D721Med (cell line): ENCODE results near the gene ATP2C1.

Source experiments
- DNase-seq: peaks from one replicate; pipeline ENCODE4 v3.0.0; 2011; ENCODE audit warnings: low spot score; ENCODE audit not compliant: insufficient read length
- FAIRE-seq: peaks from 2 replicates; lab custom pipeline; 2011; peaks lifted over from hg19 to GRCh38; lab: Jason Lieb, UNC
- TF ChIP-seq, protein P1 (sequence below): IDR thresholded peaks from 2 replicates; pipeline ENCODE4 v1.5.1; 2012; ENCODE audit warnings: mild to moderate bottlenecking, control low read depth; ENCODE audit not compliant: insufficient read depth; ENCODE audit errors: missing control alignments

ATP2C1 gene

DNA sequence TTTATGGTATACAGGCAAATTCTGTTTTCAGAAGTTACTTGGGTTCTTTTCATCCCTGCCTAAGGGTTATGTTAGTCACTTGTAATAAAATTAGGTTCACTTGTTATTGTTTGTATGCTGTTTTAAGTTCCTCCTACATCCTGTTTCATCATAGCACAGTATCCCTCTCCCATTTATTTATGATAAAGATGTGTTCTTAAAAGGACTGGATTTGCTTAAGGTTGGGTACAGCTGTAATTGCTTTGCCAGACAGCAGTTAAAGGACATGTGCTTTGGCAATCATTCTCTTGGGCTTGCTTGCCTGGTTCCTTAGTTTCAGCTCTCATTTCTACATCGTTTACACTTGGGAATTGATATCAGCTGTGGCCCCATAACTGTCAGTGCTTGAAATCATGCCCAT, 11.7 kb downstream of the ATP2C1 start:
- TF ChIP-seq, protein P1, sequence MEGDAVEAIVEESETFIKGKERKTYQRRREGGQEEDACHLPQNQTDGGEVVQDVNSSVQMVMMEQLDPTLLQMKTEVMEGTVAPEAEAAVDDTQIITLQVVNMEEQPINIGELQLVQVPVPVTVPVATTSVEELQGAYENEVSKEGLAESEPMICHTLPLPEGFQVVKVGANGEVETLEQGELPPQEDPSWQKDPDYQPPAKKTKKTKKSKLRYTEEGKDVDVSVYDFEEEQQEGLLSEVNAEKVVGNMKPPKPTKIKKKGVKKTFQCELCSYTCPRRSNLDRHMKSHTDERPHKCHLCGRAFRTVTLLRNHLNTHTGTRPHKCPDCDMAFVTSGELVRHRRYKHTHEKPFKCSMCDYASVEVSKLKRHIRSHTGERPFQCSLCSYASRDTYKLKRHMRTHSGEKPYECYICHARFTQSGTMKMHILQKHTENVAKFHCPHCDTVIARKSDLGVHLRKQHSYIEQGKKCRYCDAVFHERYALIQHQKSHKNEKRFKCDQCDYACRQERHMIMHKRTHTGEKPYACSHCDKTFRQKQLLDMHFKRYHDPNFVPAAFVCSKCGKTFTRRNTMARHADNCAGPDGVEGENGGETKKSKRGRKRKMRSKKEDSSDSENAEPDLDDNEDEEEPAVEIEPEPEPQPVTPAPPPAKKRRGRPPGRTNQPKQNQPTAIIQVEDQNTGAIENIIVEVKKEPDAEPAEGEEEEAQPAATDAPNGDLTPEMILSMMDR: no peak
- FAIRE-seq (peak; percentile 11), DNase-seq (no peak)

DNA sequence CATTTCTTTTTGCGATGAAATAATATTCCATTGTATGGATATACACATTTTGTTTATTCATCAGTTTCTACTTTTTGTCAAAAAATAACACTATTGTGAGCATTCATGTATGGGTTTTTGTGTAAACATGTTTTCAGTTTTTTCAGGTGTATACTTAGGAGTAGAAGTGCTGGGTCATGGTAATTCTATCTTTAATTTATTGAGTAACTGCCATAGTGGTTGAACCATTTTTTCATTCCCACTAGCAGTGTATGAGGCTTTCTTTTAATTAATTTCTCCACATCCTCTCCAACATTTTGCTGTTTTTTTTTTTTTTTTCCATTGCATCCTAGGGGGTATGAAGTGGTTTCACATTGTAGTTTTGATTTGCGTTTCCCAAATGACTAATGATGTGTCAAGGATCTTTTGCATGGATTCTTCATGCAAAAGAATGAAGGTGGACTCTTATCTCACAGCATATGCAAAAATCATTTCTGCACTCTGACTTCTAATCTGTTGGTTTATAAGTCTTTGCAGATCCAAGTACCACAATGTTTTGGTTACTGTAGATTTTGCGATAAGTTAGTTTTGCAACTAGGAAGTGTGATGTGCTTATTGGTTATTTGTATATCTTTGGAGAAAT, 12.6 kb downstream of the ATP2C1 start:
- FAIRE-seq: no peak
- TF ChIP-seq, protein P1: no peak
- DNase-seq: no peak

DNA sequence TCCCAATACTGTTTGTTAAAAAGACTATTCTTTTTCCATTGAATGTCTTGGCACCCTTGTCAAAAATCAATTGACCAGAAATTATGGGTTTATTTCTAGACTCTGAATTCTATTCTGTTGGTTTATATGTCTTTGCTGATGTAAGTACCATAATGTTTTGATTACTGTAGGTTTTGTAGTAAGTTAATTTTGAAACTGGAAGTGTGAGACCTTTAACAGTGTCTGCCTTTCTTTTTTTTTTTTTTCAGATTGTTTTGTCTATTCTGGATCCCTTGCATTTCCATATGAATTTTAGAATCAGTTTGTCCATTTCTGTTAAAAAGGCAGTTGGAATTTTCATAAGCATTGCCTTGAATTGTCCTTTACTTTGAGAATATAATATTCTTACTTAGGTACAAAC, 13.6 kb downstream of the ATP2C1 start:
- TF ChIP-seq, protein P1: no peak
- no peak for FAIRE-seq
- DNase-seq: no peak

DNA sequence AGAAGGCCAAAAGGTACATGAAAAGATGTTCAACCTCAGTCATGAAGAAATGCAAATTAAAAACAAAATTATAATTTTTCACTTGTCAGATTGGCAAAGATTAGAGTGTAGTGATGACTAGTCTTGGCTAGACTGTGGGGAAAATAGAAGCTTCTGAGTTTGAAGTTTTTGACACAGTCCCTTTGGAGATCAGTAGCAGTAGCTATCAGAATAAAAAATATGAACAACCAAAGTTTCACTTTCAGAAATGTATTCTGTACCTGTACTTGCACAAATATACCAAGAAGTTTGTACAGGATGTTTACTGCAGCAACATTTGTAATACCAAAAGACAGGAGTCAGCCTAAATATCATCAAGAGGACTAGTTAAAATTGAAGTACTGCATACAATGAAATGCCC, 14.1 kb downstream of the ATP2C1 start:
- TF ChIP-seq, protein P1: no peak
- DNase-seq (no peak), FAIRE-seq (no peak)

DNA sequence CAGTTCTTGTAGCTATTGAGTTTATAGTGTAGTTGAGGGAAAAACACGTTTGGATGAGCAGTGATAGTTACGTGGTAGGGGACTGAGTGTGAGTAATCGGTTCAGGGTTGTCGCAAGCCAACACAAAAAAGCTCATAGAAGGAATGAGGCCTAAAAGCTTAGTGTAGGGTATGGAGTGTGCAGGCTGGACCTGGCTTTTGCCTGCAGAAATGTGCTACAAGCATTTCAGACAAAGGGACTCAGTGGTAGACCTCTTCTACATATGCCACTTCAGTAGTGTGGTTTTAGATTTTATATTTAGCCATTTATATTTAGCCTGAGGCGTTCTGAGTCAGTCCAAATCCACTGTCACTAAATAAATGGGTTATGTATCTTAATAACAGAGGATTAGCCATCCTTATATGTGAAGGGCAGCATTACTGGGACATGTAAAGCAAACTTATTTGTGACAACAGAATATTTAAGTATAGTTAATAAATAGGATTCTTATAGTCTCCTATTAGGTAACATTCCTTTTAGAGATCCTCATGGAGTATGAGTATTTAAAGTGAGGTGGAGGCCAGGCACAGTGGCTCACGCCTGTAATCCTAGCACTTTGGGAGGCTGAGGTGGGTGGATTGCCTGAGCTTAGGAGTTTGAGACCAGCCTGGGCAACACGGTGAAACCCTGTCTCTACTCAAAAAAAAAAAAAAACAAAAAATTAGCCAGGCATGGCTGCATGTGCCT, 21.8 kb downstream of the ATP2C1 start:
- FAIRE-seq (peak; percentile 11), DNase-seq (no peak)
- TF ChIP-seq, protein P1: no peak

DNA sequence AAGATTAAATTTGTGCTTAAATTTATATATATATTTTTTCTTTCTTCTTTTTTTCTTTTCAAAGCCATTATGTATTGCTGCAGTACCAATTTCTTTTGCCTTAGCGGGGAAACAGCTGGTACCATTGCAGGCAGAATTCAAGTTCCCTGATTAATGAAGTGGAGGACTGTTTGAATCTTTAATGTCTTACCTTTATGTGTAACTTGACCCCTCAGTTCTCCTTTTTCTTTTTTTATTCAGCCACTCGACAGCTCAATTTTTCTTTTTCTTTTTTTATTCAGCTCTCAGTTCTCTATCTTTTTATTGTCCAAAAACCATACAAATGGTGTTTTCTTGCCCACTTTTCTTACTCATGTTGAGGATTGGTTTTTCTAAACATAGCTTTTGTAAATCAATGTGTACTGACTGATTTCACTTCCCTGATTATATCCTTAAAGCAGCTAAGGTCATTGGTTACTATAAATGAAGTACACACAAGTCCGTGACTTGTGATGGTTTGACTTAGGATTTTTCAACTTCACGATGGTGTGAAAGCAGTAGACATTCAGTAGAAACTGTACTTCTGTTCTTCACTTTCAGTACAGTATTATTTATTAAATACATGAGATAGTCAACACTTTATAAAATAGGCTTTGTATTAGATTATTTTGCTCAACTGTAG, 22.8 kb downstream of the ATP2C1 start:
- DNase-seq (no peak), FAIRE-seq (no peak)
- TF ChIP-seq, protein P1: no peak
